Colonic mucosa (tissue), 4 donors: ENCODE measurements around the gene AARS2. TPM values are rescaled to one million over a fixed set of nuclear protein-coding genes. Genes with fewer than 3 reads are reported as not detected.

Experiments used
- DNase-seq: peaks from one replicate; pipeline ENCODE4 v3.0.0-alpha.2; 2020
- H3K27ac ChIP-seq: fragments of 200-600 bp; one replicate; pipeline ENCODE4 v1.8.0; 2021
- H3K27me3 ChIP-seq: fragments of 200-600 bp; one replicate; pipeline ENCODE4 v1.8.0; 2021
- H3K36me3 ChIP-seq: fragments of 200-600 bp; one replicate; pipeline ENCODE4 v1.8.0; 2021
- H3K4me1 ChIP-seq: fragments of 200-600 bp; one replicate; pipeline ENCODE4 v1.8.0; 2021; ENCODE audit warnings: mild to moderate bottlenecking
- H3K4me3 ChIP-seq: fragments of 200-600 bp; one replicate; pipeline ENCODE4 v1.8.0; 2021
- H3K9ac ChIP-seq, 2 donors: one replicate each; pipeline ENCODE4 v1.7.0; 2013; ENCODE audit warnings: control low read depth in 2 of 2, low read depth in 2 of 2, low read length in 2 of 2
- H3K9me3 ChIP-seq: fragments of 200-600 bp; one replicate; pipeline ENCODE4 v1.8.0; 2021
- CTCF ChIP-seq: fragments of 200-600 bp; IDR thresholded peaks from one replicate; pipeline ENCODE4 v1.8.0; 2022; ENCODE audit warnings: antibody characterized with exemption, mild to moderate bottlenecking
- intact Hi-C: fragments of 100-400 bp; cut with DNase I; formaldehyde crosslinking; loops from one replicate; pipeline ENCODE4 v1.14.1; 2022
- total RNA-seq, 2 donors: library from RNA; stranded (reverse); fragmentation: NEBNext Ultra II Directional in 1 of 2; extraction: Animal tissue kit (Norgen Biotek cat#: 25700) in 1 of 2; gene quantifications; one replicate each; pipeline ENCODE4 v1.2.1, GENCODE V29; 2021
- donor health status: healthy.
- donor health status: DM: no; HTN: no; CAD: no.
- donor health status: DM: no; HTN: no; CAD: no.

AARS2 gene
- 10 to 100 TPM in 1 of 2 donors, 1 to 10 TPM in 1; 9.0 to 27.7 TPM for total RNA-seq

DNA sequence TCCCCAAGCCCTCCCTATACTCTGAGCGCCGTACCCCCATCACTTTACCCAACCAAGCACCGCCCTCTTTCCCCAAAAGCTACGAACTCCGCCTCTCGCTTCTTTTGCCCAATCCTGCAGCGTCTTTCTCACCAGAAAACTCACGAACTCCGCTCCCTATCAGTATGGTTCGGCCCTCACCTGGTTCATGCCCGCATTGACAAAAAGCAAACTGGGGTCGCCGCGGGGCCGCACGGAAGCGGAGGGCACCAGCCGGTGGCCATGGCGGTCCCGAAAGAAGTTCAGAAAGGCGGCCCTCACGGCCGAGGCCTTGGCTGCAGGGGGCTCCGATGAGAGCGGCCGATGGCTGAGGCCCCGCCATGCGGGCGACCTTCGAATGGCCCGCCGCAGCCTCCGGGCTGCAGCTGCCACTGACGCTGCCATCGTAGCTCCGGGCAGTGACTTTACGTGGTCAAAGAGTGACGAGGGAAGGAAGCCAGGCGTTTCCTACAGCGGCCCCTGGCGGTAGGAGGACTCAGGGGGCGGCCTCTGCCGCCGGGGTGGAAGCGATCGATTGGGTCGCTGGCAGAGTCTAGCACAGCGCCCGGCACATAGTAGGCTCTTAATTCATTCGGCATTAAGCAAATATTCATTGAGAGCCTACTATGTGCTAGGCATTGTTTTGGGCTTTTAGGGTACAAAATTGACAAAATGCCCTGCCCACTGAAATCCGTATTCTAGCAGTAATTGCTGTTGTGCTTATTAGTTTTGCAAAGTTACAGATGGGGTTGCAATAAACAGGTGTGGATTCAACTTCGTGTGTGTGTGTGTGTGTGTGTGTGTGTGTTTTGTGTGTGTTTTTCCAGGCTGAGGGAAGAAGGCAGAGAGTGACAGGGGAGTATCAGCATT, at the start of gene AARS2:
Gene AARS2, minus strand, starts transcription at position 447 of the 888 bp plus-strand sequence. Its CDS starts 24 bp downstream, at position 423.
- Histone ChIP-seq H3K4me3 (peak within 1 kb of the TSS; percentile 99), H3K36me3 (no peaks in the 10 kb centered on the region), H3K27ac (peak within 1 kb of the TSS; percentile 77), H3K4me1 (no peaks in the 10 kb centered on the region), H3K27me3 (no peaks in the 10 kb centered on the region), H3K9me3 (no peaks in the 10 kb centered on the region), H3K9ac (peak within 1 kb of the TSS; percentile 81 to 91)
- peak; percentile 92 for DNase-seq
- intact Hi-C loops = no loop called here
- peak; percentile 99 for TF ChIP-seq CTCF

GRCh38 chr6:44361947-44362346, 48.8 kb upstream of the AARS2 start:
- DNase-seq = no peak
- H3K27ac ChIP-seq = no peak overlapping the region
- no peaks in the 10 kb centered on the region for H3K9me3 ChIP-seq
- no peaks in the 10 kb centered on the region for H3K27me3 ChIP-seq
- no peak overlapping the region for H3K9ac ChIP-seq
- no peaks in the 10 kb centered on the region for H3K36me3 ChIP-seq
- H3K4me3 ChIP-seq = no peak overlapping the region
- intact Hi-C loops = no loop called here
- no peaks in the 10 kb centered on the region for H3K4me1 ChIP-seq
- no peak for TF ChIP-seq CTCF

DNA sequence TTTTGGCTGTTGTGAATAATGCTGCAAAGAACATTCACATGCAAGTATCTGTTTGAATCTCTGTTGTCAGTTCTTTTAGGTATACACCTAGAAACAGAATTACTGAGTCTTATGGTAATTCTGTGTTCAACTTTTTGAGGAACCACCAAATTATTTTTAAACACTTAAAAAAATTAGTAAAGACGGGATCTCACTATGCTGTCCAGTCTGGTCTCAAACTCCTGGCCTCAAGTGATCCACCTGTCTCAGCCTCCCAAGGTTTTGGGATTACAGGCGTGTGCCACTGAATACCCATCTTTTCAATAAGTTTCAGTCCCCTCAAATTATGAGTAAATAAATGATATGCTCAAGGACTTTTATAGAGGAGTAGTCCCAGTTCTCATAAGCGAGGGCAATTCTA, 46.8 kb upstream of the AARS2 start:
- no peak for DNase-seq
- no peak for TF ChIP-seq CTCF
- H3K9me3 ChIP-seq = no peaks in the 10 kb centered on the region
- H3K4me1 ChIP-seq = no peaks in the 10 kb centered on the region
- no peak overlapping the region for H3K4me3 ChIP-seq
- H3K27ac ChIP-seq = no peak overlapping the region
- H3K9ac ChIP-seq = no peak overlapping the region
- H3K36me3 ChIP-seq = no peaks in the 10 kb centered on the region
- intact Hi-C loops = no loop called here
- no peaks in the 10 kb centered on the region for H3K27me3 ChIP-seq

DNA sequence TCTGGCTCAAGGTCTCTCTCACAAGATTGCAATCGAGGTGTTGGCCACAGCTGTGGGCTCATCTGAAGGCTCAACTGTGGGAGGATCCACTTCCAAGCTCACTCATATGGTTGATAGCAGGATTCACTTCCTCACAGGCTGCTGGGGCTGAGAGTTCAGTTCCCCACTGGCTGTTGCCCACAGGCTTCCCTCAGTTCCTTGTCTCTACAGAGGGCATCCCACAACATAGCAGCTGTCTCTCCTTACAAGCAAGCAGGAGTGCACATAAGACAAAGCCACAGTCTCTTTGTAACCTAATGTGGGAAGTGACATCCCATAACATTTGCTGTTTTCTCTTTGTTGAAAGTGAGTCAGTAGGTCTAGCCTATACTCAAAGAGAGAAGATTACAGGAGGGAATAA, 43.3 kb upstream of the AARS2 start:
- no peak overlapping the region for H3K9ac ChIP-seq
- H3K4me3 ChIP-seq = no peak overlapping the region
- no peak for DNase-seq
- no peaks in the 10 kb centered on the region for H3K36me3 ChIP-seq
- H3K4me1 ChIP-seq = no peaks in the 10 kb centered on the region
- intact Hi-C loops = no loop called here
- H3K27me3 ChIP-seq = no peaks in the 10 kb centered on the region
- H3K27ac ChIP-seq = no peak overlapping the region
- no peak for TF ChIP-seq CTCF
- H3K9me3 ChIP-seq = no peaks in the 10 kb centered on the region

GRCh38 chr6:44355640-44356039, 42.5 kb upstream of the AARS2 start:
- Histone ChIP-seq H3K9me3 (no peaks in the 10 kb centered on the region), H3K27ac (no peak overlapping the region), H3K4me1 (no peaks in the 10 kb centered on the region), H3K9ac (no peak overlapping the region), H3K27me3 (no peaks in the 10 kb centered on the region), H3K36me3 (no peaks in the 10 kb centered on the region), H3K4me3 (no peak overlapping the region)
- intact Hi-C loops = no loop called here
- no peak for DNase-seq
- TF ChIP-seq CTCF = no peak
